ENCODE measurements around the gene CRHR2.

The CRHR2 gene

DNA sequence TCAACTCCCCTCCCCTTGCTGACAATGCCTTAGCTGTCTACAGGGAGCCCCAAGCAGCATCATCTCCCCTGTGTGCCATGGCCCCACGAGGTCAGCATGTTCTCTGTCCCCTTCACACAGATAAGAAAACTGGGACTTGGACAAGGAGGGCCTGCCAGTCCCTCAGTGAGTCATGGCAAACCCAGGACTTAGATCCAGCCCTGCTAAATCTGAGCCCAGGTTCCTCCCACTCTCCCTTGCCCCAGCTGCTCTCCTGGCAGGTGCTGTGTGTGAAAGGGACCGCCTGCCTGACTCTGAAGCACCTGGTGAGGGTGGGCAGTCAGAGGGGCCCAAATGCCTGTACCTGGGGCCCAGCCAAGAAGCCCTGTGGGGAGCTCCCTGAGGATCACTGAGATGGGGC, 7.4 kb downstream of the CRHR2 start:
- DNase-seq = no peak

DNA sequence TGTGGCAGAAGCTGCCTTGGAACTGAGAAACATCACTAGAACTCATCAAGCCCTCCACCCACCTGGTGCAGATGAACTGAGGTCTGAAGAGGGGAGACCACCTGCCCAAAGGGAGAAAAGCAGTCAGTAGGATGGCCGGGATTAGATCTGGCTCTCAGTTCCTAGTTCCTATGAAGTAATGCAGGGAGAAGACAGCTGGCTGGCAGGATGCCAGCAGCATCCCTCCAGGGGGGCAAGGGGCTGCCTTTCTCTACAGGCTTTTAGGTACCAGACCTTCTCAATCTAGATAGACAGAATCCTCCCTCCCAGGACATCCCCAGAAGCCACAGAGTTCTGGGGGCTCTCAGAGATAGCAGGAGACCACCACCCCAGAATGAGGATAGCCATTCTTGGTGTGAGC, 7.8 kb downstream of the CRHR2 start:
- no peak for DNase-seq

DNA sequence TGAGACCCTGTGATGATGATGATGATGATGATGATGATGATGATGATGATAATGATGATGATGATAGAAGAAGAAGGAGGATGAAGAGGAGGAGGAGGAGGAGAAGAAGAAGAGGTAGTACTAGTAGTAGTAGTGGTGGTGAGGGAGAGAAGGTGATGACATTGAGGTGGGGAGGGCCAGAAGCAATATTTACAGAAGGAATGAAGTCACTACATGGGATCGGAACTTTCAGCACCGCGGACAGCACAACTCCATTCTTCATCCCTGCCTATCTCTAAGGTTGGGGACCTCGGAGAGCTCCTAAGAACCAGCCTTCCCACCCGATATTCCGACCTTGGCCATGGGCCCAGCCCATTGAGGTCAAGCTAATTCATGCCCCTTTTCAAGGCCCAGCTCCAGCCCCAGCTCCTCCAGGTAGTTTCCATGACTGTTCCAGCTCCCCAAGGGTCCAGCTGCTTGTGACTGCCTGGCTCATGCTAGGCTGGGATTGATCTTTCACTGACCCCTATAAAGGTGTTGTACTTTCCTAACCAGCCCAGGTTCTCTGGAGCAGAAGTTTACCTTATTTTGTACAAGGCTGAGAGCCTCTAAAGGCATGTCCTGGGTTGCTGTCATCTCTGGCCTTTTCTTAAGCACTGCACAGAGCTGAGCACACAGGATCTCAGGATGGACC, 10.3 kb downstream of the CRHR2 start:
- no peak for DNase-seq

DNA sequence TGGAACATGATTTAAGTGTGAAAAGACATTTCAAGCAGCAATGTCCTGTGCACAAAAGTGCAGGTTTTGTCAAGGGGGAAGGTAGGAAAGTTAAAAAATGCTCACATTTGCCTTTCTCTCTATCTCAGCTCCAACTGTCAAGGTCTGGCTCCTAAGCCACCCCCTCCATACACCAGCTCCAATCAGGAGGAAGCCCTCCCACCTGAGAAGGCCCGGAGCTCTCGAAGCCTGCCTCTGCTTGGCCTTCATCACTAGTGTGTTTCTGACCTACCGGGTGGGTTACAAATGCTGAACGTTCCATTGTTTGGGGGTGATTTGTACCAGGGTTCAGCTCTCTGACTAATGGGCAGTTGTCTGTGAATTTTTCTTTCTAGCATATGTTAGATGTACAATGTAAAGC, 14.2 kb downstream of the CRHR2 start:
- DNase-seq = no peak

DNA sequence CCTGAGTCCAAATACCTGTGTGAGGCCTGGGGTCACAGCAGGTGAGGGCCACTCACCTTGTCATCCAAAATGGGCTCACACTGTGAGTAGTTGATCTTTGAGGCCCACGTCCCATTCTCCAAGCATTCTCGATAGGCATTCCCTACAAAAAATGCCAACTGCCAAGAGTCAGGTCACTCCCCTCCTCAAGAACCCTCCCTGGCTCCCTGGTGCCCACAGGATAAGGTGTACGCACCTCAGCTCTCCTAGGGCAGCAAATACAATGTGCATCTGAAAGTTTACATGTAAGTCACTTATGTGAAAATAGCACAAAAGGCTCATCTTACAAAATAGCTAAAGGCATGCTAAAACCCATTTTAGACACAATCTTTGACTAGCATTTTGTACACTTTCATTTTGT, 15.1 kb downstream of the CRHR2 start:
- DNase-seq = no peak

DNA sequence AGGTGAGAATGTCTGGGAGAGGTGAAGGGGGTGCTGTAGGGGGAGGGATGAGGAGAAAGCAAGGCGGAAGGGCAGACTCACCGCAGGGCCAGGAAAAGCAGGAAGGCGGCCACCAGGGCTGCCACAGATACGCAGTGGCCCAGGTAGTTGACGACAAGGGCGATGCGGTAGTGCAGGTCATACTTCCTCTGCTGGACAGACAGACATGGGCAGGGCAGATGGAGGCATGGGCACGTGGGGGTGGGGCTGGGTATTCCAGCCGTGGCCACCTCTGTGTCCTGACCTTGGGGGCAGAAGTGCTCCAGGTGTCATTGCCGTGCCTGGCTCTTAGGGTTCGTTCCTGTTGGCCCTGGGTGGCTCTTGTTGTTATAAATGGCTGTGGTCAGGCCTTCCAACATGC, 16.8 kb downstream of the CRHR2 start:
- no peak for DNase-seq

DNA sequence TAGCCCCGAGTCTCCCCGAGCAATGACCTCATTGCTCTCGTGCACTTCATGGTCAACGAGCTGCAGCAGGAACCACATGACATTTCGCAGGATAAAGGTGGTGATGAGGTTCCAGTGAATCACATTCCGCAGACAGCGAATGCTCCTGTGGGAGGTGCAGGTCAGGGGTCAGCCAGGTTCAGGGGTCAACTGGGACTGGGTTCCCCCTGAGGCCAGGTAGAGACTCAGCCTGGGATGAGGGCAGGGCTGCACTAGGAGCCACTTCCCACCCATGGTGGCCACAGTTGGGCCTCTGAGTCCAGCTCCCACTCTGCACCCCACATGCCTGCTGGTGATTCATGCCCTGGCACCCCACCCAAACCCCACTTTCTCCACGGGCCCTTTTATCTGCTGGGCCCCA, 17.2 kb downstream of the CRHR2 start:
- DNase-seq = no peak

DNA sequence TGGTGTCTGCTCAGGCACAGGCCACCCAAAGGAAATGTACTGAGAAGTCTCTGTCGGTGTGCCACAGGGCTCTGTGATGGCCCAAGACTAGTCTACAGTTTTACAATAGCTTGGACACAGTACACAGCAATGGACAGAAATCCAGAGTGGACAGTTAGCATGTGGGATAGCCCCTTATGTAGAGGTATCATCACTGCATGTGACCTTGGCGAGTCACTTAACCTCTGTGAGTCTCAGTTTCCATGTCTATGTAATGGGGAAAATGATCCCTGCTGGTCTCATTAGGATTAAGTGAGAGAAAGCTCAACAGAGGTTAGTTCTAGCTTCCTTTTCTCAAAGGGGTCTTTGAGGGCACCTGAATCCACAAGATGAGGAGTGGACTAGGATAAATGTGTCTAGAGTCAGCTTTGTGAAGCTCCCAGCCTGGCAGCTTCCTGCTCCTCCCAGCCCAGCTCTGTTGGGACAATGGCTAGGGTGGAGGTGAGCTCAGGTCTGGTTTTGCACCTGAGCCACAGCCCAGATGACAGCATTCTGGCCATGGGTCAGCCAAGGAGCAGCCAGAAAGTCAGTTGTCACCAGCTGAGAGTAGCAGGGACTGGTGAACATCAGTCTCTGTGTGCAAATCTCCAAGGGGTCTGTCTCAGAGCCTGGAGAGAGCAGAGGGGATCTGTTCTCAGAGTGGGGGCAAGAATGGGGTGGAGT, 17.9 kb downstream of the CRHR2 start:
- DNase-seq = no peak

DNA sequence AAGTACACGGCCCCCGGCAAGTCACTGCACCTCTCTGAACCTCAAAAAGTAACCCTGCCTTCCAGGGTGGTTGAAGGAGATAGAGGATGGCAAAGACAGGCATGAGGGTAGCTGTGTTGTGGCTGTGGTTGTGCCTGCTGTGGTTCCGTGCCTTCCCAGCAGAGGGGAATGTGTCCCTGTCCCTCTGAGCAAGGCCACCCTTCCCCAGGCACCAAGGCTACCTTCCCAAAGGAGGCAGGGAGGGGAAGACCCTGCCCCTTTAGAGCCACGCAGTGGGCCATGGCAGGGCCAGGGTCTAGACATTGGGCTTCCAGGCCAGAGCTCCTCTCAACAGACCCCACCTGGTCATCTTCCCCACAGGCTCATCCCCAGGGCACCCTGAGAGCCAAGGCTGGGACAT, 18.8 kb downstream of the CRHR2 start:
- no peak for DNase-seq

DNA sequence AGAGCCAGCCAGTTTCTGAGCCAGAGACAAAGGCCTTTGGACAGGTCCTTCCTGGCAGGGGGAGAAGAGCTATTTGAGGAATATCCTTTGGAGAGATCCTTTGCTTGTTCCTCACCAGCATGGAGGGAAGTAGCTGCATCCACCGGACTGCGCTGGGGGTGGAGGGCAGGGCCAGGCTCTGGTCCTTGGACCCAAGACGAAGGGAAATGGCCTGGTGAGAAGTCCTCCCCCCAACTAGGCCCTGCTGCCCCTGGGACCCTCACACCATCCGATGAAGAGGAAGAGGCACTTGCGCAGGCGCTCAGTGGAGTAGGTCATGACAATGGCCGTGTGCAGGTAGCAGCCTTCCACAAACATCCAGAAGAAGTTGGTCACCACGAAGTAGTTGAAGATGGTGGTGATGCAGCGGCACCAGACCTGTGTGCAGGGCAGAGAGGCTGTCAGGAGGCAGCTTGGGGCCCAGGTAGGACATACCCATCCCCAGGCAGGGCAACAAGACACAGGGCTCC, 19.8 kb downstream of the CRHR2 start:
- no peak for DNase-seq

DNA sequence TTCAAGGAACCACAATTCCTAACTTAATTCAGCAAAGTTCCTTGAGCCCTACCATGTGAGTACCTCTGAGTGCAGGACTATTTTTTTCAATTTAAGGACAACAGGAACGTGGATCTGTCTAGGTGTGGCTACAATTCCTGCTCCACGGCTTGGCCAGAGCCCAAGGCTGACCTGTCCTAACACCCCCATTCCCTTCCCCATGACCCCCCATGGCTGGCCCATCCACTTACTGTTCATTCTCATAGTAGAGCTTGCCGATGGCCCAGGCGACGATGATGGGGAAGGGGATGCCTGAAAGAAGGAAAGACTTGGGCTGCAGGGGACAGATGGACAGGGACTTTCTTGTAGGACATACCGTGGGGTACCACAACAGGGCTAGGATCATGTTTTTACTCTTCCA, 20.3 kb downstream of the CRHR2 start:
- DNase-seq = no peak

DNA sequence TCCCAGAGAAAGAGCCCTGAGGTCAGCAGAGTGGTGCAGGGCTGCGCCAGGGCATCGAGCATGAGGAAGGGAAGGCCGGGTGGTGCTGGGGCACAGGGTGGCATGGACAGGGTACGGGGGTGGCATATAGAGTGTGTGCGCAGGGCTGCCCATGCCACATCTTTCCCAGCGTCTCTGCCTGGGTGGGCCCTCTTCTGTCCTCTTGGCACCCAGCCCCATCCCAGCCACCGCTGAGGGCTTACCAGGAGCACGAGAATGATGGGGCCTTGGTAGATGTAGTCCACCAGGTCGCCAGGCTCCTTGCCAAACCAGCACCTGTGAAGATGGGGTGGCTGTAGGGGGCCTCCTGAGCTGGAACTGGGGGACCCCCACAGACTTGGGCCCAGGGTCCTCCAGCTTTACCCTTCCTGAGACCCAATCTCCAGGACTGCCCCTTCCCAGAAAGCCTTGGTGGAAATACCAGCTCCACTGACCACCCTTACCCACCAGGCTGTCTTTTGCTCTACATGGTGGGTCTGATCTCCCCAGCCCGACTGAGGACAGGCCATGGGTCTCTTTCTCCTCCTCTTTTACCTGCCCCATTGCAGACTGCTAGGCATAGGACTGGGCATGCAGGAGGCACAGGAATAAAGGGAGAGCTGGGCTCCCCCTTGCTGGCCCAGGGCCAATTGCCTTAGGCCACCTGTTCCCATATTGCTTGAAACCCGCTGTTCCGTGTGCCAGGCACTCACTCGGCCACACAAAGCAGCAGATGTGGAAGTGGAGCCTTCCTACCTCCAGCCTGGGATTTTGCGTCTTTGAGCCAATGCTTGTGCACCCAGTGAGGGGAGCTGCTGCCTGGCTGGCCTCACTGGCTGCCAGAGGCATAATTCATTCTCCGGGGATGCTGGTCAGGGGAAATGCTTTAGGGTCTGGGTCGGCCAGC, 21.7 kb downstream of the CRHR2 start:
- DNase-seq = no peak

DNA sequence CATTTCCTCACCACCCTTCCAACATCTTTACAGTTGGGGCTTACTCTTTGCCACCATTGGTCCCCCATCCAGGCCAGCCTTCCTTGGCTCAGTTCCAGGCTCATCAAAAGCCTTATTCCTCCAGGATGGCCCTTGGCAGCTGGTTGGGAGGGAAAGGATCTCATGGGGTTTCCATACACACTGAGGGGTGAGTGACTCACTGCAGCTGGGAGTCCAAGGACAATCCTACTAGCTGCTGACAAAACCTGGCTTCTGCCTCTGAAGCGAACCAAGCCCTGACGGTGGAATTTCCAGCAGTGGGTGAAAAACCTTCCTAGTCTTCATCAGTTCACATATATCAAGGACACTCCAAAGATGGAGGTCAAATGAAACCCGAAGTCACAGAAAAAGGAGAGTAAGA, 22.9 kb downstream of the CRHR2 start:
- DNase-seq = no peak

DNA sequence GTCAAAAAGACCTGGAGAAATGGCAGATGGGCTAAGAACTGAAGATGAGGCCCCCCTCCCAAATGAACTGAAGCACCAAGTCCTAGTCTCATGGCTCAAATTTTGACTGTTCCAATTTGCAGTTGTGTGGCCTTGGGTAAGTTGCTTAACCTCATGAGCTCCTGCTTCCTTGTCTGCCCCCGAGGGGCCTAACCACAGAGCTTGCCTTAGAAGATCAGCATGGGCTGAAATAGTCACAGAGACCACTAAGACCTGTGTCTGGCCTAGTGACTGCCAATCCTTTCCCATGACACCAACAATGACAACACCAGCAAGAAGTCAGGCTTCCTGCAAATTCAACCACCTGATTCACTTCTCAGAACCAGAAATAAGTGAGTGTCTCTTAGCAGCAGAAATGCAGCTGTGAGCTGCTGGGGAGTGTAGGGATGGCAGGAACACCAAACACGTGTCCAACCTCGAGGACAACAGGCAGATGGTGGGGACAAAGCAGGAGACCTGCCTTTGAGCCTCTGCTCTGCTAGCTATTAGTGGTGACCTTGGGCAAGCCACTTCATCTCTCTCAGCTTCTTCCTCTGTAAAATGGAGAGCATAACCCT, 23.7 kb downstream of the CRHR2 start:
- DNase-seq = no peak

DNA sequence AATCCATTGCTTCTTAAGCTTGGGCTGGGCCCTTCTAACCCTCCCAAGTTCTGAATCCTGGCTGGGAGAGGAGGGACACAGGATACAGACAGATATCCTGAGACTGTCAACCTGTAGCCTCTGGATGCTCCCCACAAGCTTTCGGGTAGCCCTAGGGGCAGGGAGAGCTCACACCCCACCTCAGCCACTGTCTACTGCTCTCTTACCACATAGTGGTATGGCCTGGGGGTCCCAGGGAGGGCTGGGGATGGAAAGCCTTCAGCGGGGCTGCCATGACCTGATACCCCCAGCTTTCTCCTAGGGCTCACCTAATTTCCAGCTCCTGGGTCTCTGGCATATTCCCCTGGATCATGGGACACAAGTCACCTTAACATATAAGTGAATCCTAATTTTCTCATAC, 25.1 kb downstream of the CRHR2 start:
- no peak for DNase-seq

DNA sequence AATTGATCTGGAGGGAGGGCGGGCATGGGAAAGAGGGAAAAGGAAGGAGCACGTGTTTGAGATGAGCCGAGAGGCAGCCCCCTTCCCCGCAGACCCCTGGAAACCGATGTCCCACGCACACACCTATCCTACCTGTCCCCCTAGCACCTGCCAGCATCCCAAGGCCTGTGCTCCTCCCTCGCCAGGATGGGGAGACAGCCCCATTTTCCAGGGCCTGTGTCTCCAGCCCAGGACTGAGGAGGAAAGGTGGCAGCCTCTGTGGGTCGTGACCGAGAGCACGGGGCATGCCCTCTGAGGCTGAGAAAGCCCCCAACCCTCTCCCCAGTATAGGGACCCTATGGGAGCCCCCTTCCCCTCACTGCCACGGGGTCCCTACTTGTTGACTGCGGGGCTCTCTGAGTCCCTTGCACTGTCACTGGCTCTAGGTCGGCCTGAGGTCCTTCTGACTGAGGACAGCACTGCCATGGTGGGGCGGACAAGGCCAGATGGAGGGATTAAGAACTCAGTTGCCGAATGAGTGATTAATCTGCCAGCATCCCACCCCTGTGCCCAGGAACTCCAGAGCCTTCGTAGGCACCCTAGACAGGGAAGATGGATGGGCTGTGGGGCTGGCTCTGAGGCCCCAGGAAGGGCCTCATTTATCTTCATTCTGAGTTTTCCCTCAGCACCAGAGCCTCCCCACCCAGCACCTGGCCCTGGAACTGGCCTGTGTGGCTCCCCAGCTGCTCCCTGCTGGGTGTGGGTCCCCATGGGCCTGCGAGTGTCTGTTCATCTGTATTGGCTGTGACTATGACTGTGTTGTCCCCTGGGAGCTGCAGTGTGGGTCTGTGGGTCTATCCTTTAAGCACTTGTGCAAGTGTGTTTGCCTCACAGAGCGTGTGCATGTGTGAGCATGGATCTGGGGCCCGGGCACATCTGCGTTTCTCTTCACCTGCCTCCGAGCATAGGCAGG, 26.0 kb downstream of the CRHR2 start:
- no peak for DNase-seq

DNA sequence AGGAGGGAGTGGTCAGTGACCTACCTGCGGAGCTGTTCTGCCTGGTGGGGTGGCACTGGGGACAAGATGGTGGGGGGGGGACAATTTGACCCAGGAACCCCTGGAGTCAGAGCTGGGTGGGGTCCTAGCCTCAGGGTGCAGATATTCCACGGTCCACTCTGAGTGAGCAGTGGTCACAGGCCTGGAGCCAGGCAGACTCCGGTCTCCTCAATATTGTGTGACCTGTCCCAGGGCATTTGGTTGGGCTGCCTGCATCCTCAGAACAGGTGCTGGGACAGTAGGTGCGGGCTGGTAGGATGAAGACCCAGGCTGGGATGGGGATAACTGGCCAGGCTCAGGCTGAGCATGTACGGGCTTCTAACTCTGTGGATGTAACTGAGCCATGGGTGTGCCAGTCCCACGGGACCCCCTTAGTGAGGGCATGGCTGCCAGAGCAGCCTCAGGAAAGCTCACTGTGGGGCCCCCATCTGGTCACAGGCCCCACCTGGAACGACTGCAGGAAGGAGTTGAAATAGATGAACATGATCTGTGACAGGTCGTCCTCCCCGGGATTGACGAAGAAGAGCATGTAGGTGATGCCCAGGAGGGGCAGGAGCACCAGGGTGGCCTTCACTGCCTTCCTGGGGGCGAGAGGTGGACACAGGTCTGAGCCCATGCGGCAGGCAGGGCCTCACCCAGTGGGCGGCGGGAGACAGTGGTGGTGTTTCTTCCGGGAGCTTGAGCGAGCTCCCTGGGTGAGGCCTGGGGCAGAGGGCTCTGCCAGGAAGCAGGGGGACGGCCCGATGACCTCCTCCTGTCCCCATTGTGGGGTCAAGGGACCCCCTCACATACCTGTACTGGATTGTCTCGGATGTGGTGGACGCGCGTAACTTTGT, 26.9 kb downstream of the CRHR2 start:
- no peak for DNase-seq

DNA sequence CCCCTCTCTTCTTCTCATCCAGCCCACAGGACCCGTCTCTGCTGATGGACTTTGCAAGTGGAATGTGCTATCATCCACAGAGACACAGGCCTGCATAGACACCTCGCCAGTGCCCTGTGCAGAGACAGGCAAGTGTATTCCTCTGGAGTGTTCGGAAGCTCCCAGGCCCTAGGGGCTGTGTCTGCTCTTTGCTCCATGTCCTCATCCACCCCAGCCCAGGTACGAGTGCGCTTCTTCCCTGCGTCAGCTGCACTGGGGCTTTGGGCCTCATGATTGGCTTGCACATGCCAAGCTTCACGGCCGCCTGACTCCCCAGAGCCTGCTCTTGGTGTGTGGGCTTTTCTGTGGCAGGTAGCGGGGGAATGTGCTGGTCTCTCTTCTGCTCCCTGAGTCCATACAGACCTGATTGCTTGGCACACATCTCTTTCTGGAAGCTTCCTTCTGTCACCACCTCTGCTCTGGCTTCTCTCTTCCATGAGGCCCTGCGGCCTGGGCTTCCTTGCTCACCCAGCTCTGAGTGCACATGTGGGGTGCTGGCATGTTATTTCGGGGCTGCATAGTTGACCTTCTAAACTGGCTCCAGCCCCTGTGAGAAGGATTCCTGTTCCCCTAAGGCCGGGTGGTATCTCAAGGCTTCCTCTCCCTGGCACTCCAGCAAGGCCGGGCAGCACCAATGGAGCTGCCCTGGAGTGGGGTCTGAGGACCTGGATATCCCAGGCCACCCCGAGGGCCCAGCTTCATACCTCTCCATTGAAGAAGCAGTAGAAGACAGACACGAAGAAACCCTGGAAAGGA, 27.8 kb downstream of the CRHR2 start:
- no peak for DNase-seq

DNA sequence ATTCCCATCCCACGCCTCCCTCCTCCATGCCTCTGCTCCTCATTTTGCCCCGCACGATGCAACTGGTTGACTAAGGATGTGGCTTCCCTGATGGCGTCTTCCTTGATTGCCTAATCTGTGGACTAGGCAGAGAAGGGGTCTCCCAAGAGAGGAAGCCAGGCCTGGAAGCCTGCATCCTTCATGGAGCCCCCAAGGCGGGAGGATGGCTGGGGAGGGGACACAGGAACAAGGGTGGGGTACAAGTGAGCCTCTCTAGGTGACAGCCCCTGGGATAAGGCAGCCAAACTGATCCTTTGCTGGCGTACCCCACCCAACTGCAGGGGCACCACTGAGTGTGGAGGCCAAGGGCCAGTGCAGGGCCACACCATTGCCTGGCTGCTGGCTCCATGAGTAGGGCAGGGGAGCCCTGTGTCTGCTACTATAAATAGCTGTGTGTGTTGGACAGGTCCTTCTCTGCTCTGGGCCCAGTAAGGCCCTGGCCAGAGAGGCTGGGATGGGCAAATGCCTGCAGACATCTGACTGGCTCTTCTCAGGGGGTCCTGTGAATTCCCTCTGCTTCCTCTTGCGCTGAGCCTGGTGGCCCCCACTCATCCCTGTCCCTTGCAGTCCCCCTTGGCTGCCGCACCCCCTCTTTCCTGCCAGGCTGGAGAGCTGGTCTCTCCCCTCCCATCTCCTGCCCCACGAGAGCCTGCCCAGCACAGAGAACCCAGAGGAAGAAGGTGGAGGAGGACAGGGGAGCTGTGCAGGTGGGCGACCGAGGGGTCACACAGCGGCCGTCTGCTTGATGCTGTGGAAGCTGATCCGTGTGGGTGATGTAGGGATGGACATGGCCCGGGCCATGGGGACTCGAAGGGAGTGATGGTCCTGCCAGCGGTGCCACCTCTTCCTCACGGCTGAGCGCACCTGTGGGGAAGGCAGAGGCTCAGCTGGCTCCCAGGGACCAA, 29.3 kb downstream of the CRHR2 start:
- no peak for DNase-seq

All from NCI-H748 treated with DMSO at 0.1 percent for 48 hours (cell line).